ENCODE data around the gene MRPL55. TPM values are rescaled to one million over a fixed set of nuclear protein-coding genes. Genes with fewer than 3 reads are reported as not detected.

MRPL55 gene
- total and polyA plus RNA-seq, 4 donors, result 44.4 to 137 (median 73.3) TPM

DNA sequence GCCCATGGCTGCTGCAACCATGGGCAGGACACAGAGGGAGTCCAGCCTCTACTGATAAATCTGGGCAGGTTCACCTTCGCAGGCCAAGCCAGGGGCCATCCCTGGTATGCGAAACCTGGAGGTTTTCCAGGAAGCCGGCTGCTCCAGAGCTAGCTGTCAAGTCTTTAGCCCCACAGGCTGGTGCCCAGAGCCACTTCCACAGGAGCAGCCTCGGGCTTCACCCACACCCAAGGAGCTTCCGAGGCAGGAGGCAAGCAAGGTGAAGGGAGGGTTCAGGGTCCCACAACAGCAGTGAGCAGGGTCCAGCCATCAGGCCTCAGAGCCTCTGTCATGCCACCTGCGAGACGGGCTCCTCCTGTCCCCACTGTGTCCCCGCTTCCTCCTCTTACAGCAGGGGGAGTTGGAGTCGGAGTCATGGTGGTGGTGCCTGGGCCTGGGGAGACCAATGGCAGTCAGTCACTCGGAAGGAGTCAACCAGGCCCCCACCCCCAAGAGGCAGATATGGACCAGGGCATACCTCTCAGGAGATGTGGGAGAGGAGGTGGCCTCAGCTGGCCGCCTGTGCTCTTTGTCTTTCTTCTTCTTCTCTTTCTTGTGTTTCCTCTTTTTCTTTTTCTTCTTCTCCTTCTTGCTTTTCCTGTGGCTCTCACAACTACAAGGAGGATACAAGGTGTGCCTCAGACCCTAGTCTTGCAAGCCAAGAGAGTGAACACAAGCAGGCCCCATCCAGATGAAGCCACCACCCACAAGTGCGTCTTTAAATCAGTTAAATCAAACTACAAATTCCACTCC lies 8.1 kb downstream of the MRPL55 start:
- no peak overlapping the region for H3K4me3 ChIP-seq
- TF ChIP-seq, protein P1, sequence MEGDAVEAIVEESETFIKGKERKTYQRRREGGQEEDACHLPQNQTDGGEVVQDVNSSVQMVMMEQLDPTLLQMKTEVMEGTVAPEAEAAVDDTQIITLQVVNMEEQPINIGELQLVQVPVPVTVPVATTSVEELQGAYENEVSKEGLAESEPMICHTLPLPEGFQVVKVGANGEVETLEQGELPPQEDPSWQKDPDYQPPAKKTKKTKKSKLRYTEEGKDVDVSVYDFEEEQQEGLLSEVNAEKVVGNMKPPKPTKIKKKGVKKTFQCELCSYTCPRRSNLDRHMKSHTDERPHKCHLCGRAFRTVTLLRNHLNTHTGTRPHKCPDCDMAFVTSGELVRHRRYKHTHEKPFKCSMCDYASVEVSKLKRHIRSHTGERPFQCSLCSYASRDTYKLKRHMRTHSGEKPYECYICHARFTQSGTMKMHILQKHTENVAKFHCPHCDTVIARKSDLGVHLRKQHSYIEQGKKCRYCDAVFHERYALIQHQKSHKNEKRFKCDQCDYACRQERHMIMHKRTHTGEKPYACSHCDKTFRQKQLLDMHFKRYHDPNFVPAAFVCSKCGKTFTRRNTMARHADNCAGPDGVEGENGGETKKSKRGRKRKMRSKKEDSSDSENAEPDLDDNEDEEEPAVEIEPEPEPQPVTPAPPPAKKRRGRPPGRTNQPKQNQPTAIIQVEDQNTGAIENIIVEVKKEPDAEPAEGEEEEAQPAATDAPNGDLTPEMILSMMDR (IDR thresholded peaks at IDR 0.05; ENCODE audit: control extremely low read depth, extremely low read depth), result no peak
- H3K27me3 ChIP-seq (ENCODE audit: control insufficient read depth in 3 of 3, insufficient read depth in 3 of 3, low read length in 2 of 3), result no peaks in the 10 kb centered on the region
- ATAC-seq (ENCODE audit: insufficient read depth, low FRiP score), result no peak
- peaks cover 0 to 11% (median 3%) of the 10 kb centered on the region in 5 donors for H3K4me1 ChIP-seq (ENCODE audit: control insufficient read depth in 5 of 5, insufficient read depth in 5 of 5, low read length in 5 of 5)
- no peak overlapping the region for H3K27ac ChIP-seq (ENCODE audit: low read depth in 1 of 2, low read length in 1 of 2)
- WGBS, 2 donors, result 82 to 85% methylated on average over 12 of the region's 12 CpGs
- H3K9ac ChIP-seq (ENCODE audit: insufficient read depth in 1 of 2, low read length in 2 of 2), result no peak overlapping the region
- H3K9me3 ChIP-seq (ENCODE audit: control insufficient read depth in 4 of 4, insufficient read depth in 3 of 4, low read length in 3 of 4), result no peaks in the 10 kb centered on the region
- no peak for DNase-seq
- peaks cover 9 to 46% (median 24%) of the 10 kb centered on the region in 4 donors for H3K36me3 ChIP-seq (ENCODE audit: control insufficient read depth in 4 of 4, insufficient read depth in 4 of 4, low read length in 4 of 4)

DNA sequence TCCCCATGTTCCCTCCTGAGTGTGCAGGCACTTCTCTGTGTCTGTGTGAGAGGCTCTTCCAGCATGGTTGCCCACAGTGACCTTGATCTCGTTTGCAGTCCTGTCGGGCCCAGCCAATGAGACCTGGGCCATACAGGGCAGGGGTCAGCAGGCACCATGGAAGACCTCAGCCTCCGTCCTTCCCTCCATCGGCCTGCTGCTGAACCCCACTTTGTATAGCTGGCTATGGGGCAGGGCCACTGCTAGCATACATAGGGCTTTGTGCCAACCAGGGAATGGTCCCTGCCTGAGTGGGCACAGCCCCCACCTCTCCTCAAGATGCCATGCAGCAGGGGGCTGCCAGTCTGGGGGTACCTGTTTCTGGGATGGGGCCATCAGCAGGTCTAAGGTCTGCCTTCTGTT lies 9.8 kb downstream of the MRPL55 start:
- DNase-seq, result no peak
- peaks cover 0 to 10% (median 2%) of the 10 kb centered on the region in 4 donors for H3K9me3 ChIP-seq (ENCODE audit: control insufficient read depth in 4 of 4, insufficient read depth in 3 of 4, low read length in 3 of 4)
- H3K27me3 ChIP-seq (ENCODE audit: control insufficient read depth in 3 of 3, insufficient read depth in 3 of 3, low read length in 2 of 3), result no peaks in the 10 kb centered on the region
- ATAC-seq (ENCODE audit: insufficient read depth, low FRiP score), result no peak
- H3K4me1 ChIP-seq (ENCODE audit: control insufficient read depth in 5 of 5, insufficient read depth in 5 of 5, low read length in 5 of 5), result peaks cover 0 to 14% (median 6%) of the 10 kb centered on the region in 5 donors
- WGBS, 2 donors, result 71 to 80% methylated on average over 4 of the region's 4 CpGs
- no peak overlapping the region for H3K9ac ChIP-seq (ENCODE audit: insufficient read depth in 1 of 2, low read length in 2 of 2)
- TF ChIP-seq, protein P1 (IDR thresholded peaks at IDR 0.05; ENCODE audit: control extremely low read depth, extremely low read depth), result no peak
- H3K27ac ChIP-seq (ENCODE audit: low read depth in 1 of 2, low read length in 1 of 2), result peak overlapping the region in 1 of 2 donors; percentile 3
- H3K36me3 ChIP-seq (ENCODE audit: control insufficient read depth in 4 of 4, insufficient read depth in 4 of 4, low read length in 4 of 4), result peaks cover 9 to 44% (median 26%) of the 10 kb centered on the region in 4 donors
- H3K4me3 ChIP-seq, result no peak overlapping the region

DNA sequence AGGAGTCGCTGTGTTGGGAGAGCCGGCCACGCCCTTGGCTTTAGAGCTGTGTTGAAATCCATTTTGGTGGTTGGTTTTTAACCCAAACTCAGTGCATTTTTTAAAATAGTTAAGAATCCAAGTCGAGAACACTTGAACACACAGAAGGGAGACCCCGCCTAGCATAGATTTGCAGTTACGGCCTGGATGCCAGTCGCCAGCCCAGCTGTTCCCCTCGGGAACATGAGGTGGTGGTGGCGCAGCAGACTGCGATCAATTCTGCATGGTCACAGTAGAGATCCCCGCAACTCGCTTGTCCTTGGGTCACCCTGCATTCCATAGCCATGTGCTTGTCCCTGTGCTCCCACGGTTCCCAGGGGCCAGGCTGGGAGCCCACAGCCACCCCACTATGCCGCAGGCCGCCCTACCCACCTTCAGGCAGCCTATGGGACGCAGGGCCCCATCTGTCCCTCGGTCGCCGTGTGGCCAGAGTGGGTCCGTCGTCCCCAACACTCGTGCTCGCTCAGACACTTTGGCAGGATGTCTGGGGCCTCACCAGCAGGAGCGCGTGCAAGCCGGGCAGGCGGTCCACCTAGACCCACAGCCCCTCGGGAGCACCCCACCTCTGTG lies 10.7 kb downstream of the MRPL55 start:
- DNase-seq (no peak), ATAC-seq (ENCODE audit: insufficient read depth, low FRiP score) (no peak)
- 90 to 93% methylated on average over 28 of the region's 28 CpGs for WGBS, 2 donors
- H3K4me3 ChIP-seq, result no peak overlapping the region
- H3K9me3 ChIP-seq (ENCODE audit: control insufficient read depth in 4 of 4, insufficient read depth in 3 of 4, low read length in 3 of 4), result peaks cover 0 to 13% (median 4%) of the 10 kb centered on the region in 4 donors
- no peak overlapping the region for H3K27ac ChIP-seq (ENCODE audit: low read depth in 1 of 2, low read length in 1 of 2)
- H3K4me1 ChIP-seq (ENCODE audit: control insufficient read depth in 5 of 5, insufficient read depth in 5 of 5, low read length in 5 of 5), result peaks cover 0 to 17% (median under 1%) of the 10 kb centered on the region in 5 donors
- no peaks in the 10 kb centered on the region for H3K27me3 ChIP-seq (ENCODE audit: control insufficient read depth in 3 of 3, insufficient read depth in 3 of 3, low read length in 2 of 3)
- H3K36me3 ChIP-seq (ENCODE audit: control insufficient read depth in 4 of 4, insufficient read depth in 4 of 4, low read length in 4 of 4), result peaks cover 9 to 47% (median 29%) of the 10 kb centered on the region in 4 donors
- H3K9ac ChIP-seq (ENCODE audit: insufficient read depth in 1 of 2, low read length in 2 of 2), result no peak overlapping the region
- TF ChIP-seq, protein P1 (IDR thresholded peaks at IDR 0.05; ENCODE audit: control extremely low read depth, extremely low read depth), result no peak
